Ascending aorta (tissue), 2 donors: ENCODE measurements around the gene STIM1. TPM values are rescaled to one million over a fixed set of nuclear protein-coding genes. Genes with fewer than 3 reads are reported as not detected.

Experiments used
- DNase-seq, 2 donors: peaks; one replicate each; pipeline ENCODE4 v3.0.0-alpha.2; 2019; ENCODE audit warnings: low spot score in 2 of 2
- H3K27ac ChIP-seq, 2 donors: fragments of 200-600 bp; sonication (generic); one replicate each; pipeline ENCODE4 v1.5.1; 2016 to 2017; ENCODE audit warnings: mild to moderate bottlenecking in 1 of 2
- H3K27me3 ChIP-seq: fragments of 200-600 bp; sonication (generic); one replicate; pipeline ENCODE4 v1.5.1; 2017
- H3K36me3 ChIP-seq, 2 donors: fragments of 200-600 bp; sonication (generic); one replicate each; pipeline ENCODE4 v1.5.1; 2016
- H3K4me1 ChIP-seq, 2 donors: fragments of 200-600 bp; sonication (generic); one replicate each; pipeline ENCODE4 v1.5.1; 2016 to 2017; ENCODE audit warnings: mild to moderate bottlenecking in 1 of 2
- H3K4me3 ChIP-seq, 2 donors: fragments of 200-600 bp; sonication (generic); one replicate each; pipeline ENCODE4 v1.5.1; 2016 to 2017; ENCODE audit warnings: mild to moderate bottlenecking in 1 of 2
- H3K9me3 ChIP-seq, 2 donors: fragments of 200-600 bp; sonication (generic); one replicate each; pipeline ENCODE4 v1.5.1; 2016
- CTCF ChIP-seq, 3 experiments: fragments of 200-600 bp in 2 of 3; fragments of 450-650 bp in 1 of 3; sonication (generic) in 2 of 3; IDR thresholded peaks; one replicate each; pipeline ENCODE4 v1.5.1; 2016 to 2019; ENCODE audit warnings: antibody characterized with exemption in 3 of 3, mild to moderate bottlenecking in 1 of 3, moderate library complexity in 1 of 3
- intact Hi-C: fragments of 100-400 bp; cut with DNase I; formaldehyde crosslinking; loops from one replicate; pipeline ENCODE4 v1.15.1; 2023
- total RNA-seq: library from RNA; depleted of rRNA; stranded (reverse); fragments of >200 nt; gene quantifications from one replicate; pipeline ENCODE4 v1.1.0, GENCODE V29; 2016

Gene STIM1
- total RNA-seq, 1 donor from 2014 or later: 48.1 TPM

- intact Hi-C loops: no loop called here
- DNase-seq: no peak
- H3K27me3 ChIP-seq: no peaks in the 10 kb centered on the region
- TF ChIP-seq CTCF (IDR thresholded peaks at IDR 0.05): no peak
- no peaks in the 10 kb centered on the region for H3K9me3 ChIP-seq
- H3K27ac ChIP-seq: no peak overlapping the region
- H3K4me1 ChIP-seq: no peaks in the 10 kb centered on the region
- no peak overlapping the region for H3K4me3 ChIP-seq
- peaks cover 41 to 71% of the 10 kb centered on the region in 2 donors for H3K36me3 ChIP-seq
These were observed 227.7 kb downstream of the STIM1 start for GRCh38 chr11:4083198-4083597.

GRCh38 chr11:4084406-4085125 is 229.1 kb downstream of the STIM1 start:
- no peak for DNase-seq
- H3K36me3 ChIP-seq: peaks cover 41 to 71% of the 10 kb centered on the region in 2 donors

GRCh38 chr11:4085575-4085974 is 230.1 kb downstream of the STIM1 start:
- Histone ChIP-seq H3K27ac (no peak overlapping the region), H3K27me3 (no peaks in the 10 kb centered on the region), H3K4me1 (no peaks in the 10 kb centered on the region), H3K4me3 (no peak overlapping the region), H3K9me3 (no peaks in the 10 kb centered on the region), H3K36me3 (peaks cover 41 to 71% of the 10 kb centered on the region in 2 donors)
- intact Hi-C loops: no loop called here
- DNase-seq: no peak
- TF ChIP-seq CTCF (IDR thresholded peaks at IDR 0.05): no peak

More at GRCh38 chr11:4084406-4085125, 229.1 kb downstream of the STIM1 start:
- H3K4me1 ChIP-seq: no peaks in the 10 kb centered on the region
- TF ChIP-seq CTCF (IDR thresholded peaks at IDR 0.05): no peak
- H3K27ac ChIP-seq: no peak overlapping the region
- H3K27me3 ChIP-seq: no peaks in the 10 kb centered on the region
- no peak overlapping the region for H3K4me3 ChIP-seq
- intact Hi-C loops: no loop called here
- H3K9me3 ChIP-seq: no peaks in the 10 kb centered on the region

- DNase-seq: no peak
- Histone ChIP-seq H3K4me1 (no peaks in the 10 kb centered on the region), H3K27me3 (no peaks in the 10 kb centered on the region), H3K27ac (no peak overlapping the region), H3K4me3 (no peak overlapping the region), H3K9me3 (no peaks in the 10 kb centered on the region), H3K36me3 (peaks cover 40 to 70% of the 10 kb centered on the region in 2 donors)
- no peak for TF ChIP-seq CTCF (IDR thresholded peaks at IDR 0.05)
- intact Hi-C loops: no loop called here
These were observed 231.3 kb downstream of the STIM1 start for GRCh38 chr11:4086575-4087353.

- intact Hi-C loops: no loop called here
- Histone ChIP-seq H3K4me1 (no peaks in the 10 kb centered on the region), H3K27me3 (no peaks in the 10 kb centered on the region), H3K27ac (no peak overlapping the region), H3K36me3 (peaks cover 45 to 68% of the 10 kb centered on the region in 2 donors), H3K4me3 (no peak overlapping the region), H3K9me3 (no peaks in the 10 kb centered on the region)
- no peak for TF ChIP-seq CTCF (IDR thresholded peaks at IDR 0.05)
- no peak for DNase-seq
These were observed 232.1 kb downstream of the STIM1 start for GRCh38 chr11:4087551-4087950.
